Endothelial cell of hepatic sinusoid (primary cell): ENCODE results near the gene CNGA1.
"Not testable (repeated sequence)": the region's sequence is repeated elsewhere in the genome, so short reads cannot be mapped to it uniquely, and the experiment has no call there.

Experiments used
- in situ Hi-C: cut with HindIII; loops from 2 replicates; pipeline ENCODE4 v1.10.0; 2017; ENCODE audit warnings: low sequenced_read_pairs

Gene CNGA1

DNA sequence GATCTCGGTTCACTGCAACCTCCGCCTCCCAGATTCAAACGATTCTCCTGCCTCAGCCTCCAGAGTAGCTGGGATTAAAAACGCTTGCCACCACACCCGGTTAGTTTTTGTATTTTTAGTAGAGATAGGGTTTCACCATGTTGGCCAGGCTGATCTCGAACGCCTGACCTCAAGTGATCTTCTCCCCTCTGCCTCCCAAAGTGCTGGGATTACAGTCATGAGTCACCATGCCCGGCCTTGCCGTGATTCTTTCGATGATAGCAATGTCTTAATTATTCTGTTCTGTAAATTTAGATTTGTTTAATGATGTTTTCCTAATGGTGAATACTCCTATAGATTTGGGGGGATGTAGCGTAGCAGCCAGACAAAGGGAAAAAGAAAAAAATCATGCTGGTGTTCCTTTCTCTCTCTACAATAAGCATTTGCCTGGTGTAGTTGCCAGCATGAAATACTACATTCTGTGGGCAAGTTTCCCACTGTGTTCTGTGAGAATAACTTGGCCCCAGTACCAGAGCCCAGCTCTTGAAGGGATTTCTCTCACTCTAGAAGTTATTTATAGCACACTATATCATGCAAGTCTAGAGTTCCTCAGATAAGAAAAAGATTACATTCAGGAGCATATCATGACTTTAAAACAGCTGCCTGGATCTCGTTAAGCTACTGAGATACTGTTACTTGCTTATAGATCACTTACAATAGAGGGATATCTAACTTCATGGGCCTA is 15.5 kb upstream of the CNGA1 start:
- in situ Hi-C loops: no loop called here

DNA sequence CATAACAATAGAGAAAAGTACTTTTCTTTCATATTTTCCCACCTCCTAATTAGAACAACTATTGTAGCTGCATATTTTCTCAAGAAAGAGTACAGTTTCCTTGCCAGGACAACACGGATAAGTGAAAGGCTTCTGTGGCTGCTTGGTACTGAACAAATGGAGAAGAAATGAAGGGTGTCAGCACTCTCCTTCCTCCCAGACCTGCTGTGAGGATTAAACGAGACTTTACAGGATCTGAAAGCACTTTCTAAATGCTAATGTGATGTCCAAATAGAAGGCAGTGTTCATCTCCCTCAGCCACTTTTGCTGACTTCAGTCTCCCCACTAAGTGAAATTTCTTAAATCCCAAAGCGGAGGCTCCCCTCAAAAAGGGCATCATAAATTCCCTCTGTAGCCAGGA is 14.0 kb upstream of the CNGA1 start:
- in situ Hi-C loops: no loop called here

DNA sequence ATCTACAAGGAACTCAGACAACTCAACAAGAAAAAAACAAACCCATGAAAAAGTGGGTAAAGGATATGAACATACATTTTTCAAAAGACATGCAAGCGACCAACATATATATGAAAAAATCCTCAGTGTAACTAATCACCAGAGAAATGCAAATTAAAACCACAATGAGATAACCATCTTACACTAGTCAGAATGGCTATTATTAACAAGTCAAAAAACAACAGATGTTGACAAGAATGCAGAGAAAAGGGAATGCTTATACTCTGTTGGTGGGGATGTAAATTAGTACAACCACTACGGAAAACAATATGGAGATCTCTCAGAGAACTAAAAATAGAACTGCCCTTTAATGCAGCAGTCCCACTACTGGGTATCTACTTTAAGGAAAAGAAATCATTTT is 12.2 kb upstream of the CNGA1 start:
- in situ Hi-C loops: loop anchor here (5.0 kb wide), 1 partner anchor 69 kb away; no protein-coding TSS in a partner anchor

DNA sequence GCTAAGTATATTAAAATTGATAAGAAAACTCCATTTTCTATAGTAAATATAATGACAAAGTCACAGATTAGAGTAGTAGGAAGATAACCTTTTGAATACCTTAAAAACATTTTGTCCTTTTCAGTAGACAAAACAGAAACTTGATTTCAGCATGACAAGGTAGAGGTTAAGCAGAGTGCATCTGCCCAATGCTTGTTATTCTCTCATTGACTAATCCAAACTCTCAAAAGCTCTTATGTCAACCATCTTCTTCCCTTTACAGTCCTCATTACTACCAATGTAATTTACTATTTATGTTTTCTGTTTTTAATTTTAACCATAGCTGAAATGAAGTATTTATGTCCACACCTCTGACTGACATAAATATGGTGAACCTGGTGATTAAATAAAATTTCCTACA is 11.2 kb upstream of the CNGA1 start:
- in situ Hi-C loops: loop anchor here (5.0 kb wide), 1 partner anchor 70 kb away; no protein-coding TSS in a partner anchor

DNA sequence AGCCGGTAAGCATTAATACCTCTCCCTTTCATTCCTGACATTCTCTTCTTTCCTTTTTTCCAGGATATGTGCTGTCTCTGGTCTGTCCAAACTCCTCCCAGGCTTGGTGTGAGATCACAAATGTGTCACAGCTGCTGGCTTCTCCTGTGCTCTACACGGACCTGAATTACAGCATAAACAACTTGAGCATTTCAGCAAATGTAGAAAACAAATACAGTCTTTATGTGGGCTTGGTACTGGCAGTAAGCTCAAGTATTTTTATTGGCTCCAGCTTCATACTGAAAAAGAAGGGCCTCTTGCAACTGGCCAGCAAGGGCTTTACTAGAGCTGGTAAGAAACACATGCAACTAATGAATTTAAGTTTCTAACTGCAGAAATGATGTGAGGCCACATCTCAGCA is 8.5 kb upstream of the CNGA1 start:
- in situ Hi-C loops: loop anchor here (5.0 kb wide), 1 partner anchor 72 kb away; no protein-coding TSS in a partner anchor

DNA sequence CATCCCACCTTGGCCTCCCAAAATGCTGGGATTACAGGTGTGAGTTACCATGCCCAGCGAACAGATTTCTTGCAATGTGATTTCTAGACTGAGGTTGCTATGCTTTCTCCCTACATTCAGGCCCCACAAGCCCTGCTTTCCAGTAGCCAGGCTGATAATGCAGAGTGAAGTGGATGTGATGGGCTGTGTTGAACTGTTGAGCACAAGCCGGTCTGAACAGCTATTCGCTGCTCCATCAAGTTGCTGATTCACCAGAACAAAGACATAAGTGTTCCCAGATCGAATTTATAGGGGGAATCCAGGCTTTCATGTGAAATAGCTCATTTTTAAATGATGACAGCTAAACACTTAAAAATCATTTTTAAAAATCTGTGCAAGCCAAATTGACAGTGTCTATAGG is 8.0 kb upstream of the CNGA1 start:
- in situ Hi-C loops: no loop called here

DNA sequence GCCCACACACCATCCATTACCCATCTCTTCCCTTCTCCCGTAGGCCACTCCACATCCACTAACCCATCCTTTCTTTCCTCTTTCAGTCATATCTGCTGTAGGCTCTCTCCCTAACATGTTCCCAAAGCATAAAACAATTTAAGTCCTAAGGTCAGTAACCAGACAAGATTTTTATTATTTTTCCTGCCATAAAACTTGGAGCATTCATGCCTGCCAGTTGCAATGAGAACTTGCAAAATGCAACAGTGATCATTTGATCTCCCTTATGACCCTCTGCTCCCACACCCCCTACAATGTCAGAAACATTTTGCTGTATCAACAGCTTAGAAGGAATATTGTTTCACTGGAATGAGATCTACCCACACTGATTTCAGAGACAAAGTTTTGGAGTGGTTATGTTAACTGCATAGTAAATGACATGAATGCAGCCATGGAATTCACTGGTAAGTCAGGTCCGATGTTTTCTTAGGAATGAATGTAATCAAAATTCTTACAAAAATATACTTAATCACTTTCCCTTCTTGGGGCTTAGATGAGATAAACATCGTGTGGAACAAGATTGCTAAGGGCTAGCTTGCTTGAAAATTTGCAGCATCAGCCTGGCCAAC is 5.8 kb upstream of the CNGA1 start:
- in situ Hi-C loops: no loop called here

DNA sequence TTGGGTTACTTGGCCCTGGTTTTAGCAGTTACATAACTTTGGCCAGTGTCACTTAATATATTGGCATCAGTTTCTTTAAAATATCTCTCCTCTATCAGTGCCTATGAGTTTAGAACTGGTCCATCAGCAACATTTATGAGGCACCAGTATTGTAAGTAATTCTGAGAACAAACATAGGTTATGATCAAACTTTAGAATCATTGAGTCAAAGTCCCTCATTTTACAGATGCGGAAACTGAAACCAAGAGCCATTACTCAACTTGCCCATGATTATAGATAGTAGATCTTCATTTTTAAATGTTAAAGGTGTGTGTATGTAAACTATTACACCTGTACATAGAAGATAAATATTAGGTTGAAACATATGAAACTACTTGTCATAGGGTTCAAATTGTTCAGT is 4.6 kb upstream of the CNGA1 start:
- in situ Hi-C loops: no loop called here

DNA sequence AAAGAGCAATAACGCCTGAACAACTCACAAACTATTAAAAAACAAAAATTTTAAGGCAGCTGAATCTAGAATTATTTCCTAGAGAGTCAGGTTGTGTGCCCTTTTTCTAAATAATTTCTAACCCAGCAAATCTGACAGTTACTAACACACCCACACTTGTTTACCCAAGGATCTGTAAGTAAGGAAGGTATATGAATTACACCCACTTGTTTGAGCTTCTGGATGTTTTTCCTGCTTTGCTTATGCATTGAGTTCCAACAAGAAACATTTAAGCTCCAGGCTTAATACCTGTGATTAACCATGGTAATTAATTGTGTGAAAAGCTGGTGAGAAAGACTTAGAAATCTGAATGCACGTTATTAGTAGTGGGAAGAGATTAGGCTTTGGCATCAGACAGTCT is 1.6 kb upstream of the CNGA1 start:
- in situ Hi-C loops: no loop called here

DNA sequence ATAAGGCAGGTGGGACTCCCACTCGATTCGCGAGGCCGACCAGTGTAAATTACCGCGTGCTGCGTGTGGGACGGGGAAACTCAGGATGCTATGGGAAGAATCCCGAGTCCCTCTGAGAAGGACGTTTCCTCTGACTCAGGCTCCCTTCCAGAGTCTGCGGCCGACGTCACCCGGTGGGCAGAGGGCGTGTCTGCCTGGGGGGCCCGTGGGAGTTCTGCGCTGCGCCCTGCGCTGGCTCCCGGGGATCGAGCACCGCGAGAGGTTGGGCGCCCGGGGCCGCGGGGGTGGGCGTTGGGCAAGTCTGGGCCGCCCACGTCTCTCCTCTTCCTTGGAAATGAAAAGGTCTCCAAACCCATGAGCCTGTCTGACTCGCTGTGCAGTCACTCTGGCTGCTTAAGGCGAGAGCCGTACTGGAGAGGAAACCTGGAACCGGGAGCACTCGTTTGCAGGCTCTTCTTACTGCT is 659 bp upstream of the CNGA1 start:
- in situ Hi-C loops: no loop called here

DNA sequence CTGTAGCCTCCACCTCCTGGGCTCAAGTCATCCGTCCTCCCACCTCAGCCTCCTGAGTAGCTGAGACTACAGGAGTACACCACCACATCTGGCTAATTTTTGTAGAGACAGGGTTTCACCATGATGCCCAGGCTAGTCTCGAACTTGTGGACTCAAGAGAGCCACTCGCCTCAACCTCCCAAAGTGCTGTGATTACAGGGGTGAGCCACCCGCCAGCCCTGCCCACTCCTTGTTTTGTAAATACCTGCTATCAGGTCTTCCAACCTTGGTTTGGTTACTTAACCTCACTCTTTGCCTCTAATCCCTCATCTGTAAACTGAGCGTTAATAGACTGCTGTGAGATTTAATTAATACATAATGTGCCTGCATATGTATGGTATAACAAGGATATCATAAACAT is 803 bp downstream of the CNGA1 start:
- in situ Hi-C loops: no loop called here

DNA sequence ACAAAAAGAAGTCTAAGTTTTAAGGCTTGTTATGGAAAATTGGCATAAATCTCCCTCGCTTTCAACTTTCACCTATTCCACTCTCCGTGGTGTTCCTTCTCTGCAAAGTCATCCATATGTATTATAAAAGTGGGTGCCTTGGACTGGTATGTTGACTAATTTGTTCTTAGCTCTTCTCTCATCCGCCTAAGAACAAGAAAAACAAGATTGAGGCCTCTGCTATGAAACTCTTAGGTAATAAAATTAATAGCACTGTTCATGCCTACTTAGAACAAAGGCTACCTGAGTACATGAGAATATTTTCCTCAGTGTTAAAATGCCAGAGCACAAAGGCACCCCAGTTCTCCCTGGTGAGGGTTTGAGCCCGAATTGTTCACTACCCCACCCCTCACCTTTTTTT is 1.3 kb downstream of the CNGA1 start:
- in situ Hi-C loops: no loop called here

DNA sequence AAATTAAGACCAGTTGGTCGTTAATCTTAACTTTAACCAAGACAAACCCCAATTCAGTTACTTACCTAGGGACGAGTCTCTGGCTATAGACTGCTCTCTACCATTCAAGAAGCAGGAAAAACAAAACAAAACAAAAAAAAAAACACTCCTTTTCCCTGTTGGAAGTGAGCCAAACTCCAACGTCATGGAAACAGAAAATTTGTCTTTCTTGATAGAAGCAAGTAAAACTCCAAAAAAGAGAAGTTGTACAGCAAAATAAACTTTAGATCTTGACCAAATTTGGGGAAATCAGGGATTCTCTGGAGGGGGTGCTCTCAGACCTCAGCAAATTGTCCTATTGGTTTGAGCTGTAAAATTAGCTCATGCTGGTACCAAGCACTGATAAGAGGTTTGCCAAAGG is 3.7 kb downstream of the CNGA1 start:
- in situ Hi-C loops: no loop called here

DNA sequence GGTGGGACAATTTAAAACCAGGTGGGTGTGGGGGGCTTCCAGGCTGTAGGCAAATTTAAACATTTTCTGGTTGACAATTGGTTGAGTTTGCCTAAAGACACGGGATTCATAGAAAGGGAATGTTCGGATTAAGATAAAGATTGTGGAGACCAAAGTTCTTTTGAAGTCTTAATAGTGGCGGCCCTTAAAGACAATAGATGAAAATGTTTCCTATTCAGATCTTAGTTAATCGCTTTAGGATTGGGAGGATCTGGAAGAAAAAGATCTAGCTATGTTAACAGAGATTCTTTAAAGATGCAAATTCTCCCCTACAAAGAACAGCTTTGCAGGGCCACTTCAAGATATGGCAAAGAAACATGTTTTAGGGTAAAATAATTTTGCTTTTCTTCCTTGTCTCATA is 4.8 kb downstream of the CNGA1 start:
- in situ Hi-C loops: no loop called here

DNA sequence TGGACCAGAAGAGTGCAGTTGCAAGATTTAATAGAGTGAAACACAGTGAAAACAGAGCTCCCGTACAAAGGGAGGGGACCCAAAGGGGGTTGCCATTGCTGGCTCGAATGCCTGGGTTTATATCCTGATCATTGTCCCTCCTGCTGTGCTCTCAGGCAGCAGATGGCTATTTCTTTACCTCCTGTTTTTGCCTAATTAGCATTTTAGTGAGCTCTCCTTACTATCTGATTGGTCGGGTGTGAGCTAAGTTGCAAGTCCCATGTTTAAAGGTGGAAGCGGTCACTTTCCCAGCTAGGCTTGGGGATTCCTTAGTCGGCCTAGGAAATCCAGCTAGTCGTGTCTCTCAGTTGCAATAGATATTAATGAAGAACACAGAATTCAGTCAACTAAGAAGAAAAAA is 5.6 kb downstream of the CNGA1 start:
- in situ Hi-C loops: not testable (repeated sequence)

DNA sequence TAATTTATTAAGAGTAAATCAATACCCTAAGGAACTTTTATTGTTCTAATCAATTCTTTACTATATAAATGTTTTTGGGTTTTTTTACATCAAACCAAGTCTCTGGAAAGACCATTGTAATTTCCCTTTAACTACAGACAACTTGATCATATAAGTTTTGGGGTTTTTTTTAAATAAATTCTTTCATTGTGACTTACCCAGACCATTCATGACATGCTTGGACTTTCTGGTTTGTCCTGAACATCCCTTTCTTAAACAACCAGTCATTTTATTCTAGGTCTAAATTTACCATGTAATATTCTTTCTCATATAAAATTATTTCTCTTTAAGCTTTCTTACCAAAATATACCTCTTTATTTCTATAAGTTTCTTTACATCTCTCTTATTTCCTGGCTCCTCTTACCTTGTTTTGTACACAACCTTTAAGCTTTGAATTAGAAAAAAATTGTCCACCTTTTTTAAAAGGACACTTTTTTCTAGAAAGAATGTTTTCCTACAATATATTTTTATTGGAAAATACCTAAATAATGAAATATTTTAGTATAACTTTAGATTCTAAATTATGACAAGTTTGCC is 8.4 kb downstream of the CNGA1 start:
- in situ Hi-C loops: no loop called here

DNA sequence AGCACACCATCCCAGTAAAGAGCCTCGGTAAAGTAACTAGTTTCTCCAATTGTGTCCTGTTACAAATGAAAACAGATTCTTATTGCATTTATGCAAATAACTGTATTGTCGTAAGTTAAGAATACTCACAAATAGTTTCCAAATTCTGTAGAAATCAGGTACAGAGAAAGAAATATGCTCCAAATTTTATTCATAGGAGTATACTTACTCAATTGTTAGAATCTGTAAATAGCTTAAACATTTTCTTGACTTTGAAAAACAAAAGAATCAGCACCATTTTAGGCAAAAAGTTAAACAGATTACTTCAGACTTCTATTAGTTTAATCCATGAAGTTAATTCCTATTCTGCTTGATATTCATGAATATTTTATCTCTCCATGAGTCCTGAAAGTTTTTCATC is 10.7 kb downstream of the CNGA1 start:
- in situ Hi-C loops: no loop called here

DNA sequence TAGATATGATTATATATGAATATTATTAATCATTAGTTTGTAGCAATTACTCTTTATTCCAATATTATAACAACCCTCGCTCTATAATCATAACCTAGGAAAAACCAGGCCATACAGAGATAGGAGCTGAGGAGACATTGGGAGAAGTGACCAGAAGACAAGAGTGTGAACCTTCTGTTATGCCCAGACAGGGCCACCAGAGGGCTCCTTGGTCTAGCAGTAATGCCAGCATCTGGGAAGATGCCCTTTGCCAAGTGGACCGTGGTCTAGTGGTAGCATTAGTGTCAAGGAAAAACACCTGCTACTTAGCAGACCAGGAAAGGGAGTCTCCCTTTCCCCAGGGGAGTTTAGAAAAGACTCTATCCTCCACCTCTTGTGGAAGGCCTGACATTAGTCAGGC is 12.9 kb downstream of the CNGA1 start:
- in situ Hi-C loops: not testable (repeated sequence)

DNA sequence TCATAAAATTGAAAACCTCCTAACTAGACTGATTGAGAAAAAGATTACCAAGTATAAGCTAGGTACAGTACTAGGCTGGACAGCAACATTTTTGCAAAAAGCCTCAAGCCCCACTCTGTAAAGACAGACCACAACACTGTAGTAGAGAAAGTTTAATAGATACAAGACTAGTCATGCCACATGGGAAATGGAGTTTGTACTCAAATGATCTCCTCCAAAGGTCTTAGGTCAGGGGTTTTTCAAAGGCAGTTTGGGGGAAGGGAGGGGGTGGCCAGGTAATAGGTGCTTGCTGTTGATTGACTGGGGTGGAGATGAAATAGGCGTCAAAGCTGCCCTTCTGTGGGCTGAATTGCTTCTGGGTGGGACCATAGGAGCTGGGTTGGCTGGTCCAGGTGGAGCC is 14.2 kb downstream of the CNGA1 start:
- in situ Hi-C loops: no loop called here

DNA sequence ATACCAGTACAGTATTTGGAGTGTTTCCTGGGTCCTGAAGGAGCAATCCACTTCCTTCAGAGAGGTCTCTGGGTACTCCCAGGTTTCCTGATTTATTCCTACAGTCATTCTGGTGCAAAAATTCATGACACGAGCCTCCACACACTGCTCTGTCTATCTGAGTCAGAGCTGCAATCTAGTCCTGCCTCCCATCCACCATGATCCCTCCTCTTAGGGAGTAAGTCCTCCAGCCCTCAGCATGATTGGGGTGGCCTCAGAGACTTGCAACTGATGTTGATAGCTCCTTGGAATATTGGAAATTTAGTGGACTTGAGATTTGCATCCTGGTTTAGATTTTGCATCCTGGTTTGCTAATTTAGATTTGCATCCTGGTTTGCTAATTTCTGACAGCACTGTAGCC is 20.5 kb downstream of the CNGA1 start:
- in situ Hi-C loops: no loop called here

DNA sequence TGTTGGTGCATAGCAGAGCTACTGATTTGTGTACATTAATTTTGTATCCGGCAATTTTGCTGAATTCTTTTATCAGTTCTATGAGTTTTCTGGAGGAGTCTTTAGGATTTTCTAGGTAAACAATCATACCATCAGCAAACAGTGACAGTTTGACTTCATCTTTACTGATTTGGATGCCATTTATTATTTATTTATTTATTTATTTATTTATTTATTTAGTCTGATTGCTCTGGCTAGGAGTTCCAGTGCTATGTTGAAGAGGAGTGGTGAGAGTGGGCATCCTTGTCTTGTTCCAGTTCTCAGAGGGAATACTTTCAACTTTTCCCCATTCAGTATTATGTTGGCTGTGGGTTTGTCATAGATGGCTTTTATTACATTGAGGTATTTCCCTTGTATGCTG is 24.0 kb downstream of the CNGA1 start:
- in situ Hi-C loops: not testable (repeated sequence)

DNA sequence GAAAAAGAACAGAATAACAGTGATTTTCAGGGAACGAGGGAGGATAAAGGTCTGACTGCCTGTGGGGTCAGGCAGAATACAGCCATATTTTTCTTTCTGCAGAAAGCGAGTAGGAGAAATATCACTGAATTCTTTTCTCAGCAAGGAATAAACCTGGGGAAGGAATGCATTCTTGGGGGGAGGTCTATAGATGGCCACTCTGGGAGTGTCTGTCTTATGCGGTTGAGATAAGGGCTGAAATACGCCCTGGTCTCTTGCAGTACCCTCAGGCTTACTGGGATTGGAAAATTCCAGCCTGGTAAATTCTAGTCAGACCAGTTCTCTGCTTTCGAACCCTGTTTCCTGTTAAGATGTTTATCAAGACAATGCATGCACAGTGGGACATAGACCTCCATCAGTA is 26.3 kb downstream of the CNGA1 start:
- in situ Hi-C loops: no loop called here
